SU-DHL-6 (cell line): ENCODE results near the gene SPTLC1.

Experiments
- H2AFZ ChIP-seq: fragments of 200-600 bp; sonication (generic); 2 replicates; pipeline ENCODE4 v1.6.1; 2014; ENCODE audit warnings: low read depth, mild to moderate bottlenecking, moderate library complexity, mixed read lengths, antibody characterized with exemption, low read length; ENCODE audit not compliant: severe bottlenecking
- H3F3A ChIP-seq: fragments of 200-600 bp; shearing (Covaris generic); 2 replicates; pipeline ENCODE4 v1.6.0; 2016; ENCODE audit warnings: antibody characterized with exemption, mild to moderate bottlenecking; ENCODE audit not compliant: insufficient read depth
- H3K27ac ChIP-seq: fragments of 200-600 bp; sonication (generic); 2 replicates; pipeline ENCODE4 v1.5.1; 2016; ENCODE audit warnings: low read depth, mild to moderate bottlenecking, low read length, moderate library complexity, mixed read lengths
- H3K27me3 ChIP-seq: fragments of 200-600 bp; sonication (generic), shearing (Covaris generic); 2 replicates; pipeline ENCODE4 v1.6.0; 2014; ENCODE audit warnings: mild to moderate bottlenecking, low read length
- H3K36me3 ChIP-seq: fragments of 200-600 bp; sonication (generic); 2 replicates; pipeline ENCODE4 v1.6.1; 2014; ENCODE audit warnings: mild to moderate bottlenecking, low read length, mixed read lengths
- H3K4me2 ChIP-seq: fragments of 300-600, 200-600 bp; shearing (Covaris generic), sonication (generic); 2 replicates; pipeline ENCODE4 v1.6.0; 2014; ENCODE audit warnings: low read length, low read depth, mild to moderate bottlenecking; ENCODE audit not compliant: poor library complexity, severe bottlenecking
- H3K4me3 ChIP-seq: fragments of 200-600 bp; sonication (generic); 2 replicates; pipeline ENCODE4 v1.5.1; 2014; ENCODE audit warnings: antibody characterized with exemption, low read length, mild to moderate bottlenecking, mixed read lengths; ENCODE audit not compliant: insufficient read depth, poor library complexity, severe bottlenecking
- H3K79me2 ChIP-seq: fragments of 200-600 bp; sonication (generic); 2 replicates; pipeline ENCODE4 v1.6.1; 2014; ENCODE audit warnings: mild to moderate bottlenecking, low read length, moderate library complexity; ENCODE audit not compliant: insufficient read depth
- H3K9ac ChIP-seq: fragments of 200-600 bp; sonication (generic); 2 replicates; pipeline ENCODE4 v1.7.0; 2014; ENCODE audit warnings: mild to moderate bottlenecking, low read length
- H3K9me2 ChIP-seq: fragments of 200-600 bp; sonication (generic); replicated peaks from 2 replicates; pipeline ENCODE4 v1.6.1; 2014; ENCODE audit warnings: low read length; ENCODE audit not compliant: insufficient read depth
- H3K9me3 ChIP-seq: fragments of 200-600 bp; sonication (generic); 2 replicates; pipeline ENCODE4 v1.6.1; 2014; ENCODE audit warnings: low read length, mixed read lengths; ENCODE audit not compliant: insufficient read depth
- H4K20me1 ChIP-seq: fragments of 200-600 bp; sonication (generic); 2 replicates; pipeline ENCODE4 v1.6.1; 2014; ENCODE audit warnings: low read depth, mild to moderate bottlenecking, antibody characterized with exemption, low read length, moderate library complexity, mixed read lengths
- EZH2phosphoT487 ChIP-seq: fragments of 200-600 bp; sonication (generic), shearing (Covaris generic); conservative IDR thresholded peaks from 2 replicates; pipeline ENCODE4 v1.6.1; 2018; ENCODE audit warnings: mild to moderate bottlenecking, antibody characterized with exemption, low read length, moderate library complexity, mixed read lengths
- TF ChIP-seq, protein P1 (sequence below): fragments of 200-600 bp; sonication (generic); IDR thresholded peaks from one replicate; pipeline ENCODE4 v1.5.1; 2017; ENCODE audit warnings: antibody characterized with exemption, mild to moderate bottlenecking, low read length, moderate library complexity; ENCODE audit not compliant: insufficient read depth, poor library complexity, severe bottlenecking

Gene SPTLC1

DNA sequence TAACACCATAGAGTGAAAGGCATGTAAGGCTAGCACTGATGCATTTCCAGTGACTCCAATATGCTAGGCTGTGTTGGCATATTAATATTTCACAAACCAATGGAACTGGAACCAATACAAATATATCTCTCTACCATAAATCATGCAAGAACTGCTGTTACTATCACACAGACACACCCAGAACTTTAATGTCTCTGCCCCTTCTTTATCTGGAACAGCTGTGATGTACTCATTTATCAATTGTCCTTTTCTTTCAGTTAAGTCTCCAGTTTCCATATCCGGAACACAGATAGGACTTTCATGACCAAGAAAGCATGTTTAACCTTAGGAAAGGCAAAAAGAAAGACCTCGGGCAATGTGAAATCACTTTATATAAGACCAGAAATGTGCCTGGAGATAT, 70.3 kb downstream of the SPTLC1 start:
- Histone ChIP-seq H3K27ac (no peak overlapping the region), H3K27me3 (no peaks in the 10 kb centered on the region), H3K9me2 (no peaks in the 10 kb centered on the region), H3K4me2 (no peak overlapping the region), H3K79me2 (no peaks in the 10 kb centered on the region), H2AFZ (no peak overlapping the region), H3F3A (no peaks in the 10 kb centered on the region), H4K20me1 (no peaks in the 10 kb centered on the region), H3K36me3 (peaks cover 29% of the 10 kb centered on the region), H3K4me3 (no peak overlapping the region), H3K9ac (no peak overlapping the region), H3K9me3 (peaks cover 9% of the 10 kb centered on the region; the same call in 1 of the 2 replicates)
- TF ChIP-seq EZH2phosphoT487: no peak
- TF ChIP-seq, protein P1, sequence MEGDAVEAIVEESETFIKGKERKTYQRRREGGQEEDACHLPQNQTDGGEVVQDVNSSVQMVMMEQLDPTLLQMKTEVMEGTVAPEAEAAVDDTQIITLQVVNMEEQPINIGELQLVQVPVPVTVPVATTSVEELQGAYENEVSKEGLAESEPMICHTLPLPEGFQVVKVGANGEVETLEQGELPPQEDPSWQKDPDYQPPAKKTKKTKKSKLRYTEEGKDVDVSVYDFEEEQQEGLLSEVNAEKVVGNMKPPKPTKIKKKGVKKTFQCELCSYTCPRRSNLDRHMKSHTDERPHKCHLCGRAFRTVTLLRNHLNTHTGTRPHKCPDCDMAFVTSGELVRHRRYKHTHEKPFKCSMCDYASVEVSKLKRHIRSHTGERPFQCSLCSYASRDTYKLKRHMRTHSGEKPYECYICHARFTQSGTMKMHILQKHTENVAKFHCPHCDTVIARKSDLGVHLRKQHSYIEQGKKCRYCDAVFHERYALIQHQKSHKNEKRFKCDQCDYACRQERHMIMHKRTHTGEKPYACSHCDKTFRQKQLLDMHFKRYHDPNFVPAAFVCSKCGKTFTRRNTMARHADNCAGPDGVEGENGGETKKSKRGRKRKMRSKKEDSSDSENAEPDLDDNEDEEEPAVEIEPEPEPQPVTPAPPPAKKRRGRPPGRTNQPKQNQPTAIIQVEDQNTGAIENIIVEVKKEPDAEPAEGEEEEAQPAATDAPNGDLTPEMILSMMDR: no peak

DNA sequence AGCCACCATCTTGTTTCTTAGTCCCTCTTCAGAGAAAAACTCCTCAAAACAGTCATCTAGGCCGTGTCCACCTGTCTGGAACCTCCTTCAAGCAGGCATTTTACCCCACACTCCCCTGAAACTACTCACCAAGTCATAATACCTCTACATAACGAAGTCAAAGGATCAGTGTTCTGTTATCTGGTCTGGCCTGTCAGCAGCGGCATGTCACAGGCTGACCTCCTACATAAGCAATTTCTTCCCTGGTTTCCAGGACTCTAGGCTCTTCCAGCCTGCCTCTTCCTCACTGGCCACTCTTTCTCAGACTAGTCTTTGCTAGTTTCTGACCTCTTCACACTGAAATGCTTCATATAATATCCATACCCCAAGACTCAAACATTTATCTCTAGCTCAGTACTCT, 72.2 kb downstream of the SPTLC1 start:
- Histone ChIP-seq H4K20me1 (no peaks in the 10 kb centered on the region), H3K4me3 (no peak overlapping the region), H3F3A (no peaks in the 10 kb centered on the region), H2AFZ (no peak overlapping the region), H3K4me2 (no peak overlapping the region), H3K27me3 (no peaks in the 10 kb centered on the region), H3K9me2 (no peaks in the 10 kb centered on the region), H3K9me3 (peaks cover 9% of the 10 kb centered on the region; the same call in 1 of the 2 replicates), H3K27ac (no peak overlapping the region), H3K36me3 (peaks cover 29% of the 10 kb centered on the region), H3K9ac (no peak overlapping the region), H3K79me2 (no peaks in the 10 kb centered on the region)
- no peak for TF ChIP-seq EZH2phosphoT487
- TF ChIP-seq, protein P1: no peak

DNA sequence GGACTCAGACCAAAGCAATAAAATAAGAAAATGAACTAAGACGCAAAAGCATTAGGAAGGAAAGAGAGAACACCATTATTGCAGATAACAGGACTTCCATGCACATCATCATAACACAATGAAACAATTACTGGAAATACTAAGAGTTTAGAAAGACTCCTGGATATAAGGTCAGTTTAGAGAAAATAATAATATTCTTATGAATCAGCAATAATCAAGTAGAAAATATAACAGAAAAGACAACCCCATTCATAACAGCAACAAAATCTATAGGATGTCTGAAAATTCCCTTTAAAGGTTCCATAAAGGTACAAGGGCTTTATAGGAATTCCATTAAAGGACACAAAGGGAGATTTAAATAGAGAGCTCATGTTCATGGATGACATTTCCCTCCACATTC, 73.0 kb downstream of the SPTLC1 start:
- Histone ChIP-seq H3K4me3 (no peak overlapping the region), H3K27ac (no peak overlapping the region), H3K9me3 (peaks cover 9% of the 10 kb centered on the region; the same call in 1 of the 2 replicates), H2AFZ (no peak overlapping the region), H3K9ac (no peak overlapping the region), H3K36me3 (peaks cover 29% of the 10 kb centered on the region), H4K20me1 (no peaks in the 10 kb centered on the region), H3K9me2 (no peaks in the 10 kb centered on the region), H3K4me2 (no peak overlapping the region), H3F3A (no peaks in the 10 kb centered on the region), H3K27me3 (no peaks in the 10 kb centered on the region), H3K79me2 (no peaks in the 10 kb centered on the region)
- TF ChIP-seq, protein P1: no peak
